NCI-H1436 treated with DMSO at 0.1 percent for 48 hours (cell line): ENCODE results near the gene EIF3B.
"Not testable (repeated sequence)": the region's sequence is repeated elsewhere in the genome, so short reads cannot be mapped to it uniquely, and the experiment has no call there.

Experiments
- DNase-seq: peaks from one replicate; lab custom pipeline; 2025; lab: John Stamatoyannopoulos, UW

EIF3B gene

DNA sequence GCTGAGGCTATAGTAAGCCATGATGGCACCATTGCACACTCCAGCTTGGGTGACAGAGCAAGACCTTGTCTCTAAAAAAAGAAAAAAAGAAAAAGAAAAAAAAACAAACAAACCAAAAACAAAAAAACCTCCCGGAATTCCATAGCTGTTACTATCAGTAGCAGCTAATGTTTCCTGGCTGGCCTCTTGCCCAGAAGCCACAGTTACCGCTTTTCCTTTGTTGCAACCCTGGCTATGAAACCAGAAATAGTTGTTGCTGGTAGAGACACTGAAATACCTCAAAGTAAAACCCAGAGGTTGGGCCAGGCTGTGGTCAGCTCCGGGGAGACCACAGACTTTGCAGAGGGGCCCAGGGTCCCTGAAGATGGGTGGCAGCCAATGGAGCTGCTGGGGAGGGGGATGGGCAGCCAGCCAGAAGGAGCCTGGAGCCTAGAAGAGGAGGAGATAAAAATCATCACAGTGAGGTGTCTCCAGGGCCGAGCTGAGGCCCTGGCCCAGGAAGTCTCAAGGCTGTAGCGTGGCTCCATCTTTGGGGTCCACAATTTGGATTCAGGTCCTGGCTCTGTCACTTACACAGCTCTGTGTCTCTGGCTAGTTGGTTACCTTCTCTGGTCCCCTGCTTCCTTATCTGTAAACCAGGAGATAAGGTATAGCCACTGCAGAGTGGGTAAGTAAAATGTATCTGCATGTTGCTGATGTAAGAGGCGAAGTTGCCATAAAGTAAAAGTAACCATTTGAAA is 45.4 kb downstream of the EIF3B start:
- no peak for DNase-seq

DNA sequence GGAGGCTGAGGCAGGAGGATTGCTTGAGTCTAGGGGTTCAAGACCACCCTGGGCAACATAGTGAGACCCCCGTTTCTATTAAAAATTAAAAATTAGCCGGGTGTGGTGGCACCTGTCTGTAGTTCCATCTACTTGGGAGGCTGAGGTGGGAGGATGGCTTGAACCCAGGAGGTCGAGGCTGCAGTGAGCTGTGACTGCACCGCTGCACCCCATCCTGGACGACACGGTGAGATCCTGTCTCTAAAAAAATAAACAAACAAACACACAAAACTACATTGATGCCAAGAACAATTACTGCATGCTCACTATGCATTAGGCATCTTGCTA is 48.0 kb downstream of the EIF3B start:
- DNase-seq, result no peak

DNA sequence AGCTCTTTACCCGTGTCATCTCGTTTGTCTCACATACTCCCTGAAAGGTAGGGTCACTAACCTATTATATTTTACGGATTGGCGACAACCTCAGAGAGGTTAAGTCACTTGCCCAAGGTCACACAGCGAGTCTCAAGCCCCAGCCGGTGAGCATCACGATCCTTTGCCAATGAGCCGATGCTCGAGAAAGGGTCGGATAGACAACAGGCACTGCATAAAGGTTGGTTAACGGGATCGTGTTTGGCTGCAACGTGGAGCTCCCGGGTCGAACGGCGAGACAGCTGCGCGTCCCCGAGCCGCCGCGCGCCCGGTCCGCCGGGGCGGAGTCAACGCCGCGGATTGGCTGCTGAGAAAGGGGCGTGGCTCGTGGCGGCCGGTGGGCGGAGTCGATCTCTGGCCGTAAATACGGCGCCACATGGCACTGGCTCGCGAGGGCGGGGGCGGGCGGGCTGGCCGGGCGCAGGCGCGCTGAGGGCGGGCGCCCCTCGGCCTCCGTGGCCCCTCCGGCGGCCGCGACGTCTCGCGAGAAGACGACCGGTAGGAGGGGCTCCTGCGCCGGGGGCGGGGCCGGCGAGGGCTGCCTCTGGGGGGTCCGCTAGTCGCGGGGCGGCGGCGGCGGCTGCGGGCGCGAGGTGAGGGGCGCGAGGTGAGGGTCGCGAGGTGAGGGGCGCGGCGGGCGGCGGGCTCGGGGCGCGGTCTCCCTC is 48.5 kb downstream of the EIF3B start, which contains the start of gene CHST12:
CHST12 (plus strand) TSS at position 598 of the 704 bp plus-strand sequence. CDS start 29,029 bp downstream, outside the sequence.
- peak; percentile 38 for DNase-seq

DNA sequence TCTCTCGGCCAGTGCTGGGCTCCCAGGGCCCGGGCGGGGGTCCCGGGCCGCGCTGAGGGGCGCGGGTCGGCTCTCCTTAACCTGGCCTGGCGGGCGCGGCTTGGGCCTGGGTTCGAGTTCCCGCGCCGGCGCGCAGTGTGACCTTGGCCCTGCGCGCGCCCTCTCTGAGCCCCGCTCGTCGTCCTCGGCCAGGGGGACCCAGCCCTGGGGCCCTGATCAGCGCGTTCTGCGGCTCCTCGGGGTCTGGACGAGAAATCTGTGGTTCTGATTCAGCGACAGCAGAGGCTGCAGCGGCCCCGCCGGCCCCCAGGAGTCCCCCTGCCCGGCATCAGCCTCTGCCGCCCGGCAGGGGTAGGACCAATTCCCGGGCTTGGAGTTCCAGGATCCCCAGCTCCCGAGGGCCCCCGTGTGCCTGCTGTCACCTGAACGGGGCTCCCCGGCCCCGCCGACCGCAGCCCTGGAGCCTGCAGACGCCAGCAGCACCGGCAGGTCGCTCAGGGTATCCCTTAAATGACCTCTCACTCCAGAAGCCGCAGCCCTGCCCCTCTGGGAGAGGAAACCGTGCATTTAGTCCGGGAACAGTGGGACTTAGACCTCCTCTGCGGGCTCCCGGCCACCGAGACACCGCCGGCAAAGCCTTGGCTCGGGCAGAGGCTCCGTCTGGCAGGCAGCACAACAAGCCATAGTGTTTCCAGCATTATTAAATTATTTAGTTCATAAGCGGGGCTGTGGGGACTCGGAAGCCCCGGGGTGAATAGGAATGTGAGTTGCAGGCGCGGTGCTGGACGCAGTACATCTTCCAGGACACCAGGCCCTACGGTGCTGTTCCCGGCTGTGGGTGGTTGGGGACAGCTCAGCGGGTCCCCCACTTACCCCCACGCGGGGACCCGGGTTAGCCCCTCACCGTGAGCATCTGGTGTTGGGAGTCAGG is 49.4 kb downstream of the EIF3B start:
- DNase-seq, result no peak

DNA sequence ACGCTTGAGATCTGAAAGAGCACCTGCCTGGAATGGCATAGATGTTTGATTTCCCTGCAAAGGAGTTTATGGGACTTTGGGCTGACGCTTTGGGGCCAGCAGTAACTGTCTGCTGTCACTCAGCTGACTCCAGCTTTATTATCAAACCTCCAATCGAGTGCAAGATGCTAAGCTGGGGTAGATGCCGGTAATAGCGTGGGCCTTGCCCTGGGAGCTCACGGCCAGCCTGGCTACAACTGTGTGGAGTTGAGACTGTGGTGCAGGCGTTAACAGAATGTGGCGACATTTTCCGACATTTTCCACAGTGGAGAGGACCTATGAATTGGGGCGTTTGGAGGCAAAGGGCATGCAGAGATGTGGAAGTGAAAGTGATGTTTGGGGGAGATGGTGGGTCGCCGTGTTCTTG is 50.1 kb downstream of the EIF3B start:
- DNase-seq, result no peak

DNA sequence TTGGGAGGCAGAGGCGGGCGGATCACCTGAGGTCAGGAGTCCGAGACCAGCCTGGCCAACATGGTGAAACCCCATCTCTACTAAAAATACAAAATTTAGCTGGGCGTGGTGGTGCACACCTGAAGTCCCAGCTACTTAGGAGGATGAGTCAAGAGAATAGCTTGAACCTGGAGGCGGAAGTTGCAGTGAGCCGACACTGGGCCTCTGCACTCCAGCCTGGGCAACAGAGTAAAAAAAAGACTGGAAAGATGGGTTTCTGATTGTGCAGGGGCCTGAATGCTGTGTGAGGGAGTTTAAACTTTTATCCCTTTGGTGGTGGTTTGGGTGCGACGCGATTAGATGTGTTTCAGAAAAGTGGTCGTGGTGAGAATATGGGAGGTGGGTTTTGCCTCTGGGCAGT is 50.6 kb downstream of the EIF3B start:
- no peak for DNase-seq

DNA sequence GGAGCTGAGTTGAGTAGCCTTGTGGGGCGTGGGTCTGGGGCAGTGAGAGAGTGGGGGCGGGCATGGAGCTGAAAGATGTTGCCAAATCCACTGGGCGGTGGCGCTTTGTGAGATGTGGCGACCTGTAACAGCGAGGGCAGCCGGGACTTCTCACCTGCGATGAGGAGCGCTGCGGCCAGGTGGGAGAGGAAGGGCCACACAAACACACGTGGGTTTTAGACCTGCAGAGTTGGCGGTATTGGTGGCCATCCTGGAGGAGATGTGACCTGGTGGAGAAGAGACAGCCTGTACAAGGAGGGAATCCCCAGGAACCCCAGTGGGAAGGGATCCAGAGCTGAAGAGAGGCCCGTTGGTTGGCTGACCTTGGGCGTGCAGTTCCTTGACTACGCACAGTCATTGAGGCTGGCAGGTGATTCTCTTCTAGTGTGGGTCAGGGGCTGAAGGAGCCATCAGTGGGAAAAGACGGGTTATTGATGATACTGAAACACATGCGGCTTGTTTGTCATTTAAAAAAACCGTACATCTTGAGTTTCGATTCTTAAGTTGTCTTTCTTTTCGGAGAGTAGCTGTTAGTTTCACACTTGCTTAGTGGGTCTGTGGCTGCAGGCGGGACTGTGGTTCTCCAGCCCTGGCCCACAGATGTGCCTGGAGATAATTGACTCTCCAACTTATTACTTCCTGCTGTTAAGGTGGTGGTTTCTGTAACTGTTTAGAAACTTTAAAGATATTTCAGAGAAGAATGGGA is 51.1 kb downstream of the EIF3B start:
- DNase-seq, result no peak

DNA sequence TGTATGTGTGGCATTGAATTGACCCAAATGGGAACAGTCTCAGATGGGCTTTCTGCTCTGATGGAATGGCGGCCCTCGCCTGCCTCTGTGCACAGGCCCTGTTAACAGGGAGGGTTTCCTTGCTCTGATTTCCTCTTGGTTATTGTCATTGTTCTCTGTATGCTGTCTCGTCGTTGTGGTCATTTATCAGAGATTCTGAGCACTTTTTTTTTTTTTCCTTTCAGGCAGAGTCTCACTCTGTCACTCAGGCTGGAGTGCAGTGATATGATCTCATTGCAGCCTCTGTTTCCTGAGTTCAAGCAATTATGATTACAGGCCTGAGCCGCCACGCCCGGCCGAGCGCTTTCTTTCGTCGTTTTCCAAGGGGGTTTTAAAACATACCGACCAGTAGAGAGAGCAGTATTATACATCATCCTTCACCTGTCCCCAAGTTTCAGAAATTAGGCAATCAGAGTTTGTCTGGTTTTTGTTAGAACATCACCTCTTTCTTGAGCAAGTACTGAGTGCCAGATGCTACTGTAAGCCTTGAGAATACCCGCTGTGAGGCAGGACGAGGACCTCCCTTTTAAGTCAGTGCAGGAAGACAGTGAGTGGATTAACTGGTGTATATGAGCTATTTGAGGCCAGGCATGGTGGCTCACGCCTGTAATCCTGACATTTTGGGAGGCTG is 55.3 kb downstream of the EIF3B start:
- no peak for DNase-seq

DNA sequence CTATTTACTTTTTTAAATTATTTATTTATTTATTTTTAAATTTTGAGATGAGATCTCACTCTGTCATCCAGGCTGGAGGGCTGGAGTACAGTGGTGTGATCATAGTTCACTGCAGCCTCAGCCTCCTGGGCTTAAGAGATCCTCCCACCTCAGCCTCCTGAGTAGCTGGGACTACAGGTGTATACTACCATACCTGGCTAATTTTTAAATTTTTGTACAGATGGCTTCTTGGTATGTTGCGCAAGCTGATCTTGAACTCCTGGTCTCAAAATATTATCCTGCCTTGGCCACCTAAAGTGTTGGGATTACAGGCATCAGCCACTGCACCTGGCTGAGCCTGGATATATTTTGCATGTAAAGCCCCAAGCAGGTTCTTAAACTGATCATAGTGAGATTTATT is 56.4 kb downstream of the EIF3B start:
- DNase-seq, result no peak

DNA sequence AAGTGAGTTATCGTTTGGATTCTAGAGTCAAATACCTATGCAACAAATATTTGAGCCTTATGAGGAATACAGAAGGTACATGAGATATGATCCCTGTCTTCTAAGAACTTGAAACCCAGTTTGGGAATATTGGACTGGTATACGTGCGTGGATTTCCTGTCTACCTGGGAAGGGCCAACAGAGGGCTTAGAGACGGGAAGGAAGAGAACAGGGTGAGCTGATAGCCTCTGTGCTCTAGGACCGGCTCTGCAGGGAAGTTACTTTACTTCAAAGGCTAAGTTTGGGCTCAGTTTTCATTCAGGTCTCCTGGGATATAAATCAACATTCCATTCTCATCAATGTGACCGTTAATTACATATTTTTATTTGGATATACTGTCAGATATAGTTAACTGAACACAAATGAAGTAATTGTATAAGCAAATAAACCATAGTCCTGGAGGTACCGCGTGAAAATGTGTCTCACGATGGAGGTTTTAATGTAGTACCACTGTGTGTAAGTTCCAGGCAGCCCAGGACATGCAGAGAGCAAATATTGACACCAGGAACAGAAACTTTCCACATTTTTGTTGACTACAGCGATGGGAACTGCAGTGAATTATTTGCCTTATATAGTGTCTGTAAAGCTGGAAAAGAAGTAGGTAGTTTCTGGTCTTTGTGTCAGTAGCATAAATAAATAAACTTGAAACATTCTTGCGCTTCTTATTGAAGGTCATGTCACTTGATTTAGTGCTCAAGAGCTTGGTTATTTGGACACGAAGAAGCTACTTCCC is 57.4 kb downstream of the EIF3B start:
- DNase-seq, result no peak

DNA sequence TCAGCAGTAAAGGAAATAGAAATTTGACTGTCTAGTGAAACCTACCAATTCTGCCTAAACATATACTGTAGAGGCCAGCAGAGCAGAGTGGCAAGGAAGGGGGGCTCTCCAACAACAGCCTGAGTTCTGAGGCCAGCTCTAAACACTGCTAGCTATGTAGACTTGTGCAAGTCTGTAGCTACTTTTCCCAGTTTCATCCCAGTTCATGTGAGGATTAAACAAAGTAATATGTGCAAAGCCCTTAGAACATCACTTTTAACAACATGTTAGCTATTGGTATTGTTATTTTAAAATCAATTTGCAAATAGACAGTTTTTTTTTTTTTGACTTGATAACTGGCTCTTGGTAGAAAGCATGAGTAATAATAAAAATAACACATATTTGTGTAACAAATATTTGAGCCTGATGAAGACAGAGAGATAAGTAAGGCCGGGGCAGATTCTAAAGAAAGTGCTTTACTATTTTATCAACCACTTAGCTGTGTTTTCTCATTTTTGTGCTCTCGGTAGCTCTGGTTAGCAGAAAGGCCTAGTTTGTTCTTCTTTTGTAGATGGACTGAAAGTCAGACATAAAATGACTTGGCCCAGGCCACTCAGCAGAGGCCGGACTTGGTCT is 58.1 kb downstream of the EIF3B start:
- no peak for DNase-seq

DNA sequence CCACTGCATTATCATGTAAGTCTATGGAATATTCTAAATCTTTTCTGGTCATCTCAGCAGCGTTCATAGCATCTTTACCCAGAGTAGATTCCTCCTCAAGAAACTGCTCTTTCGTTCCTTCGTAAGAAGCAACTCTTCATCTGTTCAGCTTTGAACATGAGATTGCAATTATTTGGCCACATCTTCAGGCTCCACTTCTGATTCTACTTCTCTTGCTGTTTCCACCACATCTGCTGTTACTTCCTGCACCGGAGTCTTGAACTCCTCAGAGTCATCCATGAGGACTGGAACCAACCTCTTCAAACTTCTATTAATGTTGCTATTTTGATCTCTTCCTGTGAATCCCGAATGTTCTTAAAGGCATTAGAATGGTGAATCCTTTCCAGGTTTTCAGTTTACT is 61.4 kb downstream of the EIF3B start:
- no peak for DNase-seq

DNA sequence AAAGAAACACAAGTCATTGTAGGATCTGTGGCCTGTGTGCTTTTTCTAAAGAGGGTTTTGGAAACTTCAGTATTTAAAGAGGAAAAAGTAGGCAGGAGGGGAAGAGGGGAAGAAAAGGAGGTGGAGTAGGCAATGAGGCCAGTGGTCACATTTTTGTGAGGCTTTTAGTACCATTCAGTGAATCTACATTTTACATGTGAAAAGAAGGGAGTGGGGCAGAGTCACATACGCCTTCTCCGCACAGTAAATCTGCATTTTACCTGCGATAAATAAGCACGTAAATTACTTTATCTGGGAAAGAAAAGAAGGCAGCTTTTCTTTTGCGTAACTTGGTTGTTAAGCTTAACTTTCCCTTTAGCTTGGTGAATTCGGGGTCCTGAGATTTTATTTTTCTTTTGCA is 62.0 kb downstream of the EIF3B start:
- no peak for DNase-seq

DNA sequence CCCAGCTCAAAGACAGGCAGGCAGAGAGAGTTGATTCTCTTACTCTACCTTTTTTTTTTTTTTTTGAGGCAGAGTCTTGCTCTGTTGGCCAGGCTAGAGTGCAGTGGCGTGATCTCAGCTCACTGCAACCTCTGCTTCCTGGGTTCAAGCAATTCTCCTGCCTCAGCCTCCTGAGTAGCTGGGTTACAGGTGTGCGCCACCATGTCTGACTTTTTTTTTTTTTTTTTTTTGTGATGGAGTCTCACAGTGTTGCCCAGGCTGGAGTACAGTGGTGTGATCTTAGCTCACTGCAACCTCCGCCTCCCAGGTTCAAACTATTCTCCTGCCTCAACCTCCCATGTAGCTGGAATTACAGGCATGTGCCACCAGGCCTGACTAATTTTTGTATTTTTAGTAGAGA is 62.6 kb downstream of the EIF3B start:
- not testable (repeated sequence) for DNase-seq

DNA sequence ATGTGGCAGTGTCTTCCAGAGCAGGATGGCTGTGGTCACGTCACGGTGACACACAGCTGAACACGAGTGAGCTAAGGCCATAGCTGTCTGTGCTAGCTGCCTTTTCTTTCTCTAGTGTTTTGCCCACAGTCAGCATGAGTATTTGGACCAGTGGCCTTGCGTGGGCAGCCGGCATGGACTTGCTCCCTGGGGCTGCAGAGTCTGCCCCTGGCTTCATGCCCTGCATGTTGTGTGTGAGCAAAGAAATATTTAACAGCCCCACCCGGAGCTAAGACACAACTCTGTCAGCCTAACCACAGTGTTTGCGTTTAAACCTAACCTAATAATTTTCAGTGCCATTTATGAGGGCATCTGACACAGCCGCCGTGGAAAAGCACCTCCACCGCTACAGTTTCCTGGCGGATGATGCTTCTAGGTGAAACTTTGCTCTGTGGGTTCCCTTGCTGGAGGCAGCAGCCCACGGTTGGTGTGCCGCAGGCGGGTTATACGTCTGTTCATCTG is 63.4 kb downstream of the EIF3B start:
- no peak for DNase-seq

DNA sequence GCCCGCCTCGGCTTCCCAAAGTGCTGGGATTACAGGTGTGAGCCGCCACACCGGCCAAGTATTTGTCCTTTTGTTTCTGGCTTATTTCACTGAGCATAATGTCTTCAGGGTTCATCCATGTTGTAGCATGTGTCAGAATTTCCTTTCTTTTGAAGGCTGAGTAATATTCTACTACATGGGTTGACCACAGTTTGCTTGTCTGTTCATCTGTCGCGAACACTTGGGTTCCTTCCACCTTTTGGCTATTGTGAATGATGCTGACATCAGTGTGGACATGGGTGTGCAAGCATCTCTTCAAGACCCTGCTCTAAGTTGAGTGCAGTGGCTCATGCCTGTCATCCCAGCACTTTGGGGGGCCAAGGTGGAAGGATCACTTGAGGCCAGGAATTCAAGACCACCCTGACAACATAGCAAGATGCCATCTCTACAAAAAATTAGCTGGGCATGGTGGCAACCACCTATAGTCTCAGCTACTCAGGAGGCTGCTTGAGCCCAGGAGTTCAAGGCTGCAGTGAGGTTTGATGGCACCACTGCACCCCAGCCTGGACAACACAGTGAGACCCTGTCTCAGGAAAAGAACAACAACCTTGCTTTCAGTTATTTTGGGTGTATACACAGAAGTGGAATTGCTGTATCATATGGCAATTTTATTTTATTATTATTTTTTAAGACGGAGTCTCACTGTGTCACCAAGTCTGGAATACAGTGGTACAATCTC is 65.7 kb downstream of the EIF3B start:
- no peak for DNase-seq

DNA sequence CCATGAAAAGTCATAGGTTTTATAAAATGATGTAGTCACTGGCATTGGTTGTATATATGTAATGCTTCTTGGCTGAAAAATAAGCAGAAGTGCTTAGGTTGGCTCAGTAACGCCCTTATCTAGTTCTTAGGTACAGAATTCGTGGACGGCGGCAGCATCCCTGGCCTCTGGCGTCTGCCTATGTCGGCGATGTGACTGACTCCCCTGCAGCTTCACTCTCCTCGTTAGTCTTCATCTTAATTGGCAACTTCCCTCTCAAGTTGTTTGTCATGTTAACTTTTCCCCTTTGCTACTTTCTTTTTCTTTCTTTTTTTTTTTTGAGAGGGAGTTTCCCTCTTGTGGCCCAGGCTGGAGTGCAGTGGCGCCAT is 67.3 kb downstream of the EIF3B start:
- DNase-seq, result no peak

DNA sequence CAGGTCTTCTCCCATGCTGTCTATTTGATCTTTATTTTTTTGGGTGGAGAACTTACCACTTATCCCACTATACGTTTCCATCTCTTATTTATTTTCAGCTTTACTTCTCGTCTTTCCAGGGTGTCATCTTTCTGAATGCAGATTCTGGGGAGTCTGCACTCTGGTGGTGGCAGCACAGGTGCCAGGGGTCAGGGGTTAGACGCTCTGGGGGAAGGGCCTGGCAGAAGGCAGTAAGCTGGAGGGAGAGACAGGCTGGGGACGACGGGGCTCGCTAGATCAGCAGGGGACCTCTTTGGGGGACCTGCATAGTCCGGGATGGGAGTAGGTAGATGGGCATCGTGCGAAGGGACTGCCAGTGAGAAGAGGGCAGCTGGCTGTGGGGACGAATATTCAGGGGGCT is 71.1 kb downstream of the EIF3B start:
- no peak for DNase-seq
